Adrenal gland (tissue), 5 donors: ENCODE measurements around the gene HMGA1.

Source experiments
- CTCF ChIP-seq, 6 experiments: fragments of 450-650 bp in 4 of 6; fragments of 200-600 bp in 2 of 6; sonication (generic) in 1 of 6; IDR thresholded peaks; 1 replicate in 5 of 6; 2 replicates in 1 of 6; pipeline versions ENCODE4 v1.5.1 to v1.8.0; 2016 to 2021; ENCODE audit warnings: antibody characterized with exemption in 6 of 6, mild to moderate bottlenecking in 2 of 6, moderate library complexity in 1 of 6
- POLR2A ChIP-seq, 2 donors: fragments of 450-650 bp; IDR thresholded peaks; one replicate each; pipeline ENCODE4 v1.6.1; 2017; ENCODE audit warnings: antibody characterized with exemption in 2 of 2, mild to moderate bottlenecking in 2 of 2, moderate library complexity in 1 of 2
- donor health status: DM: no; HTN: no; CAD: no.

DNA sequence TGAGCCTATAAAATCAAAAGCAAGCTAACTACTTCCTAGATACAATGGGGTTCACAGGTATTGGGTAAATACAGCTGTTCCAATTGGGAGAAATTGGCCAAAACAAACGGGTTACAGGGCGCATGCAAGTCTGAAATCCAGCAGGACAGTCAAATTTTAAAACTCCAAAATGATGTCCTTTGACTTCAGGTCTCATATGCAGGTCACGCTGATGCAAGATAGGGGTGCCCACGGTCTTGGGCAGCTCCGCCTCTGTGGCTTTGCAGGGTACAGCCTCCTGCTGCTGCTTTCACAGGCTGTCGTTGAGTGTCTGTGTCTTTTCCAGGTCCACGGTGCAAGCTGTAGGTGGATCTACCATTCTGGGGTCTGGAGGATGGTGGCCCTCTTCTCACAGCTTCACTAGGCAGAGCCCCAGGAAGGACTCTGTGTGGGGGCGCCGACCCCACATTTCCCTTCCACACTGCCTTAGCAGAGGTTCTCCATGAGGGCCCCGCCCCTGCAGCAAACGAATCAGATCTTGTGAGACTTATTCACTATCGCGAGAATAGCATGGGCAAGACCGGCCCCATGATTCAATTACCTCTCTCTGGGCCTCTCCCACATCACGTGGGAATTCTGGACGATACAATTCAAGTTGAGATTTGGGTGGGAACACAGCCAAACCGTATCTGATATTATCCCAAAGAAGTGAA, 24.0 kb downstream of the HMGA1 start:
- no peak for TF ChIP-seq CTCF (IDR thresholded peaks at IDR 0.05)
- no peak for TF ChIP-seq POLR2A (IDR thresholded peaks at IDR 0.05)
